SK-N-SH (cell line): ENCODE measurements around the gene DLG4. TPM values are rescaled to one million over a fixed set of nuclear protein-coding genes. Genes with fewer than 3 reads are reported as not detected.
A peak's percentile ranks its signal among the peaks of the same experiment; 100 is the strongest.

ENCODE experiments used
- CTCF ChIA-PET: fragments of 300-600, 350-600 bp; formaldehyde crosslinking; extraction: SDS; loops from one replicate; lab custom pipeline; 2021; lab: Yijun Ruan, JAX
- POLR2A ChIA-PET: fragments of 350-600 bp; sonication (Branson Sonifier 250); formaldehyde crosslinking; extraction: SDS; loops from one replicate; lab custom pipeline; 2020; ENCODE audit warnings: antibody characterized with exemption, inconsistent platforms; lab: Yijun Ruan, JAX
- DNase-seq: peaks from one replicate; pipeline ENCODE4 v3.0.0; 2012
- H2AFZ ChIP-seq: fragments of 200-600 bp; sonication (generic); 2 replicates; pipeline ENCODE4 v1.8.1; 2016; ENCODE audit warnings: antibody characterized with exemption, mild to moderate bottlenecking, low read depth
- H3F3A ChIP-seq: fragments of 200-600 bp; sonication (generic); replicated peaks from 2 replicates; pipeline ENCODE3; 2016; ENCODE audit warnings: antibody characterized with exemption, mild to moderate bottlenecking; ENCODE audit not compliant: insufficient read depth
- H3K27ac ChIP-seq, 2 experiments: fragments of 200-500 bp in 1 of 2; fragments of 200-600 bp in 1 of 2; sonication (Bioruptor generic) in 1 of 2; sonication (generic), shearing (Covaris generic) in 1 of 2; 2 replicates each; pipeline versions ENCODE4 v1.5.1 to v1.6.1; 2014 to 2016; ENCODE audit warnings: low read depth in 2 of 2, inconsistent platforms in 1 of 2, low read length in 1 of 2, mild to moderate bottlenecking in 1 of 2, mixed read lengths in 1 of 2
- H3K27me3 ChIP-seq: fragments of 200-600 bp; sonication (generic), shearing (Covaris generic); 2 replicates; pipeline ENCODE4 v1.6.1; 2016; ENCODE audit warnings: mixed run types; ENCODE audit not compliant: insufficient read depth
- H3K36me3 ChIP-seq, 2 experiments: fragments of 200-500 bp in 1 of 2; fragments of 200-600 bp in 1 of 2; sonication (Bioruptor generic) in 1 of 2; sonication (generic) in 1 of 2; replicated peaks in 1 of 2; 2 replicates each; pipeline versions ENCODE3 to v1.5.1; 2014 to 2016; ENCODE audit warnings: low read length in 1 of 2, mild to moderate bottlenecking in 1 of 2; ENCODE audit not compliant: insufficient read depth in 2 of 2, control insufficient read depth in 1 of 2
- H3K4me1 ChIP-seq, 2 experiments: fragments of 200-500 bp in 1 of 2; fragments of 200-600 bp in 1 of 2; sonication (Bioruptor generic) in 1 of 2; sonication (generic), shearing (Covaris generic) in 1 of 2; 2 replicates each; pipeline versions ENCODE4 v1.5.1 to v1.6.1; 2014 to 2016; ENCODE audit warnings: low read depth in 1 of 2, low read length in 1 of 2, mixed run types in 1 of 2; ENCODE audit not compliant: insufficient read depth in 2 of 2, control insufficient read depth in 1 of 2
- H3K4me2 ChIP-seq: fragments of 200-600 bp; sonication (generic), shearing (Covaris generic); 2 replicates; pipeline ENCODE4 v1.6.1; 2017; ENCODE audit warnings: mixed run types
- H3K4me3 ChIP-seq, 2 experiments: fragments of 200-500 bp in 1 of 2; fragments of 200-600 bp in 1 of 2; sonication (Bioruptor generic) in 1 of 2; sonication (generic), shearing (Covaris generic) in 1 of 2; 2 replicates each; pipeline versions ENCODE4 v1.5.1 to v1.8.1; 2014 to 2016; ENCODE audit warnings: low read depth in 2 of 2, inconsistent platforms in 1 of 2, low read length in 1 of 2, mild to moderate bottlenecking in 1 of 2, mixed read lengths in 1 of 2, moderate library complexity in 1 of 2
- H3K79me2 ChIP-seq: fragments of 200-600 bp; sonication (generic); 2 replicates; pipeline ENCODE4 v1.8.1; 2017; ENCODE audit warnings: mild to moderate bottlenecking; ENCODE audit not compliant: insufficient read depth
- H3K9ac ChIP-seq: fragments of 200-600 bp; sonication (generic); 2 replicates; pipeline ENCODE4 v1.6.1; 2017; ENCODE audit warnings: mixed run types
- H3K9me2 ChIP-seq: fragments of 200-600 bp; sonication (generic); 2 replicates; pipeline ENCODE4 v1.6.1; 2017; ENCODE audit warnings: mixed run types
- H3K9me3 ChIP-seq: fragments of 200-600 bp; sonication (generic); 2 replicates; pipeline ENCODE4 v1.6.1; 2017; ENCODE audit warnings: mixed run types, mild to moderate bottlenecking, moderate library complexity
- H4K20me1 ChIP-seq: fragments of 200-600 bp; sonication (generic); 2 replicates; pipeline ENCODE4 v1.6.1; 2017; ENCODE audit warnings: mild to moderate bottlenecking, mixed run types; ENCODE audit not compliant: insufficient read depth
- CHD2 ChIP-seq: fragments of 150-350 bp; IDR thresholded peaks from 2 replicates; pipeline ENCODE4 v1.6.1; 2018; ENCODE audit warnings: low read length; ENCODE audit not compliant: partially characterized antibody
- CTCF ChIP-seq: fragments of 200-600 bp; sonication (generic); IDR thresholded peaks from 2 replicates; pipeline ENCODE4 v1.6.1; 2017; ENCODE audit warnings: antibody characterized with exemption, mild to moderate bottlenecking, moderate library complexity
- ELF1 ChIP-seq: IDR thresholded peaks from 2 replicates; pipeline ENCODE4 v1.4.0; 2012
- EP300 ChIP-seq, 2 experiments: IDR thresholded peaks; 2 replicates each; pipeline versions ENCODE4 v1.4.0 to v1.6.1; 2012; ENCODE audit warnings: borderline replicate concordance in 1 of 2, low read depth in 1 of 2, low read length in 1 of 2
- GABPA ChIP-seq: IDR thresholded peaks from 2 replicates; pipeline ENCODE4 v1.4.0; 2012; ENCODE audit warnings: low read depth, mild to moderate bottlenecking
- GATA2 ChIP-seq: sonication (generic); formaldehyde crosslinking; IDR thresholded peaks from 2 replicates; pipeline ENCODE4 v1.5.0; 2020; ENCODE audit warnings: mild to moderate bottlenecking, missing genetic modification reagents
- JUND ChIP-seq: IDR thresholded peaks from 2 replicates; pipeline ENCODE4 v1.4.0; 2012
- MAX ChIP-seq: IDR thresholded peaks from 2 replicates; pipeline ENCODE4 v1.4.0; 2012; ENCODE audit warnings: low read depth
- MXI1 ChIP-seq: IDR thresholded peaks from 2 replicates; pipeline ENCODE4 v1.6.1; 2012; ENCODE audit warnings: mild to moderate bottlenecking, low read depth, low read length, improper control_type of control experiment
- NFIC ChIP-seq: IDR thresholded peaks from 2 replicates; pipeline ENCODE4 v1.4.0; 2012; ENCODE audit warnings: borderline replicate concordance
- NRF1 ChIP-seq: IDR thresholded peaks from 2 replicates; pipeline ENCODE4 v1.6.1; 2012; ENCODE audit warnings: low read depth, mild to moderate bottlenecking, low read length
- POLR2AphosphoS5 ChIP-seq: IDR thresholded peaks from 2 replicates; pipeline ENCODE4 v1.6.1; 2012; ENCODE audit warnings: low read depth, low read length
- RAD21 ChIP-seq: IDR thresholded peaks from 2 replicates; pipeline ENCODE4 v1.6.1; 2012; ENCODE audit warnings: mild to moderate bottlenecking, low read length
- TAF1 ChIP-seq: IDR thresholded peaks from 2 replicates; pipeline ENCODE4 v1.6.1; 2012; ENCODE audit warnings: low read depth, mild to moderate bottlenecking, low read length, moderate library complexity, borderline replicate concordance
- TEAD4 ChIP-seq: IDR thresholded peaks from 2 replicates; pipeline ENCODE4 v1.4.0; 2012; ENCODE audit warnings: mild to moderate bottlenecking, borderline replicate concordance; ENCODE audit not compliant: insufficient read depth
- ZBTB33 ChIP-seq: IDR thresholded peaks from 2 replicates; pipeline ENCODE4 v1.4.0; 2012; ENCODE audit warnings: low read depth, borderline replicate concordance
- WGBS: methylation state at CpG from one replicate; pipeline ENCODE4 v1.1.6; 2017; ENCODE audit warnings: low lambda C conversion rate; 5-methylcytosine and 5-hydroxymethylcytosine counted together
- polyA plus RNA-seq, 3 experiments: library from polyadenylated mRNA; depleted of rRNA; stranded (reverse); fragments of >200 nt; gene quantifications; 2 replicates each; pipeline ENCODE4 v1.2.3, GENCODE V29; 2012
- TF ChIP-seq, protein P1 (sequence below): IDR thresholded peaks from 2 replicates; pipeline ENCODE4; 2012
- TF ChIP-seq, protein P2 (sequence below): IDR thresholded peaks from 2 replicates; pipeline ENCODE4 v1.6.1; 2012; ENCODE audit warnings: mild to moderate bottlenecking, low read depth, low read length, moderate library complexity

The DLG4 gene
- polyA plus RNA-seq, 1 of the 3 experiments (the other 2 are of a cell fraction): 30.5 TPM

DNA sequence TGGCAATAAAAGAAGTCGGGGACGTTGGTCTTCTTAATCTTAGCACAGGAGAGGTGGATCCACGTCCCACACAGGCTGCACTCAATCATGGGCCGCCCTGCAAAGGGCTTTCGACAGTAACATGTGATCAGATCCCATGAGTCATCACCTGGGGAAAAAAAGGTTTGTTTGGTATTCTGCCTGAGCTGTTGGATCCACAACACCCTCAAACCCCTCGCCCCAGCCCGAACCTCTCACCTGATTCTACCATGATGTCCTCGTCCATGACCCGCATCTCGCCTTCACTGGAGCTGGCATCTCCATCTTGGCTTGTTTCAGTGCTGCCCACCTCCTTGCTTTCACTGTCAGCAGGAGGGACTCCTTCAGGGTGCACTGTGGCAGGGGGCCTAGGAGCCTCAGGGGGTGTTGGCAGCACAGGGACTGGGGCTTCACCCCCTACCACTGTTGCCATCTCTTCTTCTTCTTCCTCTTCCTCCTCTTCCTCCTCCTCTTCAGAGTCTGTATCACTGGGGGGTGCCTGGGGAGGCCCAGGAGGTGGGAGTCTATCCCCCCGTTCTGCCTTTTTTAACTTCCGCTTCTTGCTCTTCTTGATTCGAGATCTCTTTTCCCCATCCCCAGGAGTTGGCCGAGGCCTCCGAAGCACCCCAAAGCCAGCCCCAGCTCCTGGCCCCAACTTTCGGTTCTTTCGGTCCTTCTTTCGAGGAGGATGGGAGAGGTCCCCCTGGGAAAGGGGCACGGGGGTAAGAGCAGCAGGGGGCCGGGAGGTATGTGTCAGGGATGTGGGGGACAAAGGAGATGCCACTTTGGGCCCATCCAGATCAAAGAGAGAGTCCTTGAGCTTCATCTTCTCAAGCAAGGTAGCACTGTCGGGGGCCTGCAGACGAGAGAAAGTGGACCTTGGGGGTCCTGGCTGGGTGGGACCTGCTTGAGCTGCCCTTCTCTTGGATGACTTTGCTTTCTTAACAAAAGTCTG lies 16.3 kb upstream of the DLG4 start (continued):
- peak; percentile 22; the same call in 1 of the 2 replicates for TF ChIP-seq JUND
- TF ChIP-seq, all 33 proteins: peak for 4

DNA sequence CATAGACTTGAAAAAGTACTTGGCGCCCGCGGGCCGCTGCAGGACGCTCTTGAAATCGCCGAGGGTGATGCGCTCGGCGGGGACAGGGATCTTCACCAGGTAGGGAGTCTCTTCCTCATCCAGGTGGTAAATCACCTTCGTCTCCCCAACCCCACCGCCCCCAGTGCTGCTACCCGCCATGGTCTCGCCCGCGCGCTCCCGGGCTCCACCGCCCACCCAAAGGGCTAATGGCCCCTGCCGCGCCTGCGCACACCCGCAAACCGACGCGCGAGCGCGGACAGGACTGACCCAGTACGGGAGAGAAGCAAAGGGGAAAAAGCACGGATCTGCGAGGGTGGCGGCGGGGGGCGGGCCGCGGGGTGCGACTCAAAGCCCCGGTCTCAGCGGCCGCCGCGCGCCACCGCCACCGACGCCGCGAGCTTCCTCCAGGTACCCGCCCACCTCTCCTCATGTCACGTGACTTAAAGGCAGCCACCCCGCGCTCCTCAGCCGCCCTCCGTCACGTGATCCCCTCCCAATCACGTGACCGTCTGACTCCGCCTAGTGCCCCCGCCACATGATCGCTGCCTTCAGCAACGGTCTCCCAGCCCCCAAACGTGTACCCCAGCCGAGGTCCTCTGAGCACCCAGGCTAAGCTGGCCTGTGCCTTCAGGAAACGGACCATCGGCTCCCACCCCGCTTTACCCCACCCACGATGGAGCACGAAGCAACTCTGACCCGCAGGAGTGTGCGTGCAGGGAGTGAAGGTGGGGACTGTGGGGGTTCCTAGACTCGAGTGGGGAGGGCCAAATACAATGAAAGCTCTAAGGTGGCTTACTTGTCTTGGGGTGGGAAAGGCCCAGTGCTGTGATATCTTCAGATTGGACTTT lies 14.7 kb upstream of the DLG4 start, which contains the start of gene DVL2:
Gene DVL2, minus strand, starts transcription at position 435 of the 869 bp plus-strand sequence. Its CDS starts 255 bp downstream, at position 180.
- Histone ChIP-seq H4K20me1 (peaks cover 36% of the 10 kb centered on the region), H3K27me3 (no peaks in the 10 kb centered on the region), H3K4me2 (peak within 1 kb of the TSS; percentile 81), H3K9ac (peak within 1 kb of the TSS; percentile 89), H3K79me2 (peaks cover 90% of the 10 kb centered on the region), H3K27ac (peak within 1 kb of the TSS; percentile 82 to 94), H3K36me3 (peaks cover 32 to 42% of the 10 kb centered on the region in 2 experiments), H3K4me1 (peaks cover 31 to 34% of the 10 kb centered on the region in 2 experiments), H3K9me2 (no peaks in the 10 kb centered on the region), H3K4me3 (peak within 1 kb of the TSS; percentile 86 to 89), H3K9me3 (no peaks in the 10 kb centered on the region), H2AFZ (peak within 1 kb of the TSS; percentile 35; the same call in 1 of the 2 replicates), H3F3A (peaks cover 34% of the 10 kb centered on the region)
- peak; percentile 97 for DNase-seq
- ChIA-PET CTCF (interaction anchor here (0.6 to 6.5 kb wide), 8 partner anchors 12 to 112 kb away, joined by 3 to 44 read pairs (median 4); partner anchors contain the start of genes ACADVL, CTDNEP1 and DLG4), POLR2A (interaction anchor here (0.7 to 1.7 kb wide), 8 partner anchors 8 to 95 kb away, joined by 3 to 27 read pairs (median 4); partner anchors contain the start of genes ACADVL, DLG4, GABARAP and NEURL4)
- WGBS: 3% methylated on average over 42 of the region's 72 CpGs
- TF ChIP-seq MXI1 (peak; percentile 86), GATA2 (no peak), JUND (peak; percentile 66), EP300 (IDR thresholded peaks at IDR 0.05; ENCODE audit: borderline replicate concordance in 1 of 2, low read depth in 1 of 2, low read length in 1 of 2) (peak in 1 of 2 experiments; percentile 41; a peak in 1 of 4 replicates), MAX (peak; percentile 90), RAD21 (no peak), TEAD4 (peak; percentile 58; the same call in 1 of the 2 replicates), NRF1 (peak; percentile 68), CHD2 (peak; percentile 96), POLR2AphosphoS5 (peak; percentile 99), ZBTB33 (peak; percentile 90), ELF1 (peak; percentile 79), GABPA (no peak), NFIC (no peak; the same call in 1 of the 2 replicates), CTCF (no peak), TAF1 (peak; percentile 11; the same call in 1 of the 2 replicates)
- TF ChIP-seq, protein P1, sequence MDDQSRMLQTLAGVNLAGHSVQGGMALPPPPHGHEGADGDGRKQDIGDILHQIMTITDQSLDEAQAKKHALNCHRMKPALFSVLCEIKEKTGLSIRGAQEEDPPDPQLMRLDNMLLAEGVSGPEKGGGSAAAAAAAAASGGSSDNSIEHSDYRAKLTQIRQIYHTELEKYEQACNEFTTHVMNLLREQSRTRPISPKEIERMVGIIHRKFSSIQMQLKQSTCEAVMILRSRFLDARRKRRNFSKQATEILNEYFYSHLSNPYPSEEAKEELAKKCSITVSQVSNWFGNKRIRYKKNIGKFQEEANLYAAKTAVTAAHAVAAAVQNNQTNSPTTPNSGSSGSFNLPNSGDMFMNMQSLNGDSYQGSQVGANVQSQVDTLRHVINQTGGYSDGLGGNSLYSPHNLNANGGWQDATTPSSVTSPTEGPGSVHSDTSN: peak; percentile 92
- TF ChIP-seq, protein P2, sequence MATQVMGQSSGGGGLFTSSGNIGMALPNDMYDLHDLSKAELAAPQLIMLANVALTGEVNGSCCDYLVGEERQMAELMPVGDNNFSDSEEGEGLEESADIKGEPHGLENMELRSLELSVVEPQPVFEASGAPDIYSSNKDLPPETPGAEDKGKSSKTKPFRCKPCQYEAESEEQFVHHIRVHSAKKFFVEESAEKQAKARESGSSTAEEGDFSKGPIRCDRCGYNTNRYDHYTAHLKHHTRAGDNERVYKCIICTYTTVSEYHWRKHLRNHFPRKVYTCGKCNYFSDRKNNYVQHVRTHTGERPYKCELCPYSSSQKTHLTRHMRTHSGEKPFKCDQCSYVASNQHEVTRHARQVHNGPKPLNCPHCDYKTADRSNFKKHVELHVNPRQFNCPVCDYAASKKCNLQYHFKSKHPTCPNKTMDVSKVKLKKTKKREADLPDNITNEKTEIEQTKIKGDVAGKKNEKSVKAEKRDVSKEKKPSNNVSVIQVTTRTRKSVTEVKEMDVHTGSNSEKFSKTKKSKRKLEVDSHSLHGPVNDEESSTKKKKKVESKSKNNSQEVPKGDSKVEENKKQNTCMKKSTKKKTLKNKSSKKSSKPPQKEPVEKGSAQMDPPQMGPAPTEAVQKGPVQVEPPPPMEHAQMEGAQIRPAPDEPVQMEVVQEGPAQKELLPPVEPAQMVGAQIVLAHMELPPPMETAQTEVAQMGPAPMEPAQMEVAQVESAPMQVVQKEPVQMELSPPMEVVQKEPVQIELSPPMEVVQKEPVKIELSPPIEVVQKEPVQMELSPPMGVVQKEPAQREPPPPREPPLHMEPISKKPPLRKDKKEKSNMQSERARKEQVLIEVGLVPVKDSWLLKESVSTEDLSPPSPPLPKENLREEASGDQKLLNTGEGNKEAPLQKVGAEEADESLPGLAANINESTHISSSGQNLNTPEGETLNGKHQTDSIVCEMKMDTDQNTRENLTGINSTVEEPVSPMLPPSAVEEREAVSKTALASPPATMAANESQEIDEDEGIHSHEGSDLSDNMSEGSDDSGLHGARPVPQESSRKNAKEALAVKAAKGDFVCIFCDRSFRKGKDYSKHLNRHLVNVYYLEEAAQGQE: no peak
